H9 (cell line): ENCODE data around the gene VAV3. TPM values are rescaled to one million over a fixed set of nuclear protein-coding genes. Genes with fewer than 3 reads are reported as not detected.

Experiments used
- DNase-seq: peaks from one replicate; pipeline ENCODE4 v3.0.0-alpha.2; 2017
- H2AFZ ChIP-seq: one replicate; pipeline ENCODE4 v1.6.1; 2013; ENCODE audit warnings: mild to moderate bottlenecking, low read length, control low read depth, moderate library complexity
- H2AK5ac ChIP-seq: 2 replicates; pipeline ENCODE4 v1.6.1; 2013; ENCODE audit warnings: low read length, control low read depth, mixed read lengths; ENCODE audit not compliant: insufficient read length
- H2BK120ac ChIP-seq: one replicate; pipeline ENCODE4 v1.6.1; 2013; ENCODE audit warnings: low read depth, mild to moderate bottlenecking, low read length, control low read depth, inconsistent platforms; ENCODE audit not compliant: poor library complexity, severe bottlenecking
- H2BK12ac ChIP-seq: 2 replicates; pipeline ENCODE4 v1.6.1; 2013; ENCODE audit warnings: low read length, control low read depth, mixed read lengths, low read depth; ENCODE audit not compliant: insufficient read length
- H2BK15ac ChIP-seq: 2 replicates; pipeline ENCODE4 v1.6.1; 2013; ENCODE audit warnings: low read depth, low read length, control low read depth
- H2BK20ac ChIP-seq: one replicate; pipeline ENCODE4 v1.6.1; 2013; ENCODE audit warnings: low read depth, mild to moderate bottlenecking, low read length, control low read depth, inconsistent platforms; ENCODE audit not compliant: poor library complexity, severe bottlenecking
- H2BK5ac ChIP-seq: 2 replicates; pipeline ENCODE4 v1.6.1; 2013; ENCODE audit warnings: low read length, control low read depth, mixed read lengths; ENCODE audit not compliant: insufficient read length
- H3K14ac ChIP-seq: 2 replicates; pipeline ENCODE4 v1.6.1; 2013; ENCODE audit warnings: low read length, control low read depth; ENCODE audit not compliant: insufficient read depth
- H3K18ac ChIP-seq: 2 replicates; pipeline ENCODE4 v1.6.1; 2013; ENCODE audit warnings: low read depth, mild to moderate bottlenecking, mixed read lengths, low read length, control low read depth; ENCODE audit not compliant: insufficient read length
- H3K23ac ChIP-seq: 2 replicates; pipeline ENCODE4 v1.6.1; 2013; ENCODE audit warnings: low read length, control low read depth, mixed read lengths, low read depth; ENCODE audit not compliant: insufficient read length
- H3K23me2 ChIP-seq: 2 replicates; pipeline ENCODE4 v1.6.1; 2013; ENCODE audit warnings: low read depth, mild to moderate bottlenecking, mixed read lengths, low read length, control low read depth; ENCODE audit not compliant: insufficient read length, poor library complexity, severe bottlenecking
- H3K27ac ChIP-seq: 2 replicates; pipeline ENCODE4 v1.5.1; 2013; ENCODE audit warnings: low read length, control low read depth, mixed read lengths, low read depth; ENCODE audit not compliant: insufficient read length
- H3K27me3 ChIP-seq: 2 replicates; pipeline ENCODE4 v1.6.1; 2013; ENCODE audit warnings: low read length, control low read depth, inconsistent platforms; ENCODE audit not compliant: insufficient read depth
- H3K4ac ChIP-seq: 2 replicates; pipeline ENCODE4 v1.6.1; 2013; ENCODE audit warnings: low read depth, mild to moderate bottlenecking, control low read depth, inconsistent platforms, low read length, moderate library complexity
- H3K4me1 ChIP-seq: 2 replicates; pipeline ENCODE4 v1.6.1; 2013; ENCODE audit warnings: low read length, control low read depth, inconsistent platforms; ENCODE audit not compliant: insufficient read depth
- H3K4me2 ChIP-seq: 2 replicates; pipeline ENCODE4 v1.6.1; 2013; ENCODE audit warnings: low read length, control low read depth, mixed read lengths; ENCODE audit not compliant: insufficient read length, insufficient read depth
- H3K56ac ChIP-seq: 2 replicates; pipeline ENCODE4 v1.6.1; 2013; ENCODE audit warnings: low read depth, mild to moderate bottlenecking, mixed read lengths, low read length, control low read depth; ENCODE audit not compliant: insufficient read length
- H3K79me1 ChIP-seq: 2 replicates; pipeline ENCODE4 v1.6.1; 2013; ENCODE audit warnings: low read depth, mild to moderate bottlenecking, moderate library complexity, low read length, control low read depth, inconsistent platforms; ENCODE audit not compliant: insufficient read depth, poor library complexity, severe bottlenecking
- H3K79me2 ChIP-seq: 2 replicates; pipeline ENCODE4 v1.6.1; 2013; ENCODE audit warnings: low read length, control low read depth, inconsistent platforms; ENCODE audit not compliant: insufficient read depth
- H3K9ac ChIP-seq: 2 replicates; pipeline ENCODE4 v1.6.1; 2013; ENCODE audit warnings: low read length, control low read depth, mixed read lengths; ENCODE audit not compliant: insufficient read length; ENCODE audit errors: extremely low read depth
- H3K9me3 ChIP-seq: one replicate; pipeline ENCODE4 v1.6.1; 2013; ENCODE audit warnings: low read depth, low read length, inconsistent platforms; ENCODE audit not compliant: control insufficient read depth
- H3T11ph ChIP-seq: one replicate; pipeline ENCODE4 v1.6.1; 2013; ENCODE audit warnings: mild to moderate bottlenecking, low read length, control low read depth, inconsistent platforms
- H4K20me1 ChIP-seq: one replicate; pipeline ENCODE4 v1.6.1; 2013; ENCODE audit not compliant: control insufficient read depth, insufficient read length, insufficient read depth
- H4K5ac ChIP-seq: 2 replicates; pipeline ENCODE4 v1.6.1; 2013; ENCODE audit warnings: low read depth, mild to moderate bottlenecking, mixed read lengths, low read length, control low read depth; ENCODE audit not compliant: insufficient read length
- H4K8ac ChIP-seq: replicated peaks from 2 replicates; pipeline ENCODE4 v1.6.1; 2013; ENCODE audit warnings: low read length, control low read depth, mixed read lengths, low read depth; ENCODE audit not compliant: insufficient read length
- H4K91ac ChIP-seq: 2 replicates; pipeline ENCODE4 v1.6.1; 2013; ENCODE audit warnings: low read depth, mild to moderate bottlenecking, moderate library complexity, mixed read lengths, low read length, control low read depth; ENCODE audit not compliant: insufficient read length
- H3K27ac Mint-ChIP-seq, 3 experiments: 2 replicates in 2 of 3; 3 replicates in 1 of 3; pipeline ENCODE4 v1.8.0; 2020 to 2021; ENCODE audit warnings: mixed read lengths in 3 of 3, mild to moderate bottlenecking in 1 of 3, moderate library complexity in 1 of 3
- H3K27me3 Mint-ChIP-seq: 2 replicates; pipeline ENCODE4 v1.8.0; 2021; ENCODE audit warnings: low read depth, mild to moderate bottlenecking, moderate library complexity, mixed read lengths
- H3K36me3 Mint-ChIP-seq, 3 experiments: 2 replicates in 2 of 3; 3 replicates in 1 of 3; pipeline ENCODE4 v1.8.0; 2020 to 2021; ENCODE audit warnings: low read depth in 3 of 3, mixed read lengths in 3 of 3; ENCODE audit not compliant: insufficient read depth in 1 of 3
- H3K4me1 Mint-ChIP-seq, 2 experiments: 2 replicates each; pipeline ENCODE4 v1.8.0; 2020; ENCODE audit warnings: mixed read lengths in 2 of 2
- H3K4me3 Mint-ChIP-seq, 2 experiments: 2 replicates in 1 of 2; 3 replicates in 1 of 2; pipeline ENCODE4 v1.8.0; 2020 to 2021; ENCODE audit warnings: mild to moderate bottlenecking in 2 of 2, mixed read lengths in 2 of 2, moderate library complexity in 1 of 2
- H3K9me3 Mint-ChIP-seq, 2 experiments: 2 replicates in 1 of 2; 3 replicates in 1 of 2; pipeline ENCODE4 v1.8.0; 2020; ENCODE audit warnings: mild to moderate bottlenecking in 2 of 2, mixed read lengths in 2 of 2, moderate library complexity in 1 of 2
- WGBS: extraction: QIAGEN DNeasy Blood & Tissue Kit; methylation state at CpG from one replicate; pipeline ENCODE4 v1.1.7; 2013; ENCODE audit warnings: missing lambda C conversion rate, low lambda C conversion rate, mixed read lengths; ENCODE audit not compliant: insufficient read length; ENCODE audit errors: extremely low coverage; 5-methylcytosine and 5-hydroxymethylcytosine counted together
- total RNA-seq: library from RNA; stranded (reverse); gene quantifications from 2 replicates; pipeline ENCODE4 v1.2.1, GENCODE V29; 2021
- TF ChIP-seq, protein P1 (sequence below): fragments of 200-600 bp; sonication (generic); conservative IDR thresholded peaks from 3 replicates; pipeline ENCODE4 v1.8.0; 2021; ENCODE audit warnings: antibody characterized with exemption, mild to moderate bottlenecking

Gene VAV3
- total RNA-seq, 1 experiment from 2014 or later, result 5.1 TPM

DNA sequence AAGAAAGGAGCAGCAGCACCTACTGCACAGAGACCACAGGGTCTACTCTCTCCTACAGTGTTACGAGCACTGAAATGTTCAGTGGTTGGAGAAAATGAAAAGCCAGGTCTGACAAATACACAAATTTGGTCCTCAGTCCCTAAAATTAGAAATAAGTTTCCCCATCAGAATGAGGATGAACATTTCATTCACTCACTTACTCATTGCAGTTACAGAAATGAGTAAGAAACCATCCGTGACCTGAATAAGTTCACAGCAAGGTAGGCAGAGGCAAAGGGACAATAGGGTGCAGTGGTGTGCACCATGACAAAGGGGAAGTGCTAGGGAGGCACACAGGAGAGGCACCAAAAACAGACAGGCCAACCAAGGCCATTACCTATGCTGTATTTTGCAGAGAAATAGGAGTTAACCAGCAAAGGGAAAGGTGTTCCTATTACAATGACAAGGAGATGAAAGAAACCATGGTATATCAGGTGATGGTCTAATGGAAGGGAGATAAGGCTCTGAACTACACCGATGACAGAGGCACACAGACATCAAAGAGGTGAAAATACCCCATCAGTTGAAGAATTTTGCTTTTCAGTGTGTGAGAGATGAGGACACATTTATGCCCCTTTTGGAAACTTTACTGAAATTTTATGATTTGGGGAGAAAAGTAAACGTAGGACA, 29.4 kb downstream of the VAV3 start:
- H3K4ac ChIP-seq, result no peak overlapping the region
- H3K56ac ChIP-seq, result no peak overlapping the region
- H2BK20ac ChIP-seq, result no peak overlapping the region
- no CpG with 5 or more reads among the region's 4 CpGs for WGBS
- no peaks in the 10 kb centered on the region for H3K23me2 ChIP-seq
- Mint-ChIP-seq H3K36me3 (no peaks in the 10 kb centered on the region; a peak in 1 of 7 replicates), H3K4me1 (peaks cover 26% of the 10 kb centered on the region in 2 experiments), H3K9me3 (no peaks in the 10 kb centered on the region), H3K27ac (peak overlapping the region; percentile 7 to 81 (median 77); a peak in 4 of 7 replicates), H3K27me3 (no peaks in the 10 kb centered on the region), H3K4me3 (no peak overlapping the region; a peak in 1 of 5 replicates)
- DNase-seq, result no peak
- H3T11ph ChIP-seq, result no peak overlapping the region
- no peaks in the 10 kb centered on the region for H4K20me1 ChIP-seq
- TF ChIP-seq, protein P1, sequence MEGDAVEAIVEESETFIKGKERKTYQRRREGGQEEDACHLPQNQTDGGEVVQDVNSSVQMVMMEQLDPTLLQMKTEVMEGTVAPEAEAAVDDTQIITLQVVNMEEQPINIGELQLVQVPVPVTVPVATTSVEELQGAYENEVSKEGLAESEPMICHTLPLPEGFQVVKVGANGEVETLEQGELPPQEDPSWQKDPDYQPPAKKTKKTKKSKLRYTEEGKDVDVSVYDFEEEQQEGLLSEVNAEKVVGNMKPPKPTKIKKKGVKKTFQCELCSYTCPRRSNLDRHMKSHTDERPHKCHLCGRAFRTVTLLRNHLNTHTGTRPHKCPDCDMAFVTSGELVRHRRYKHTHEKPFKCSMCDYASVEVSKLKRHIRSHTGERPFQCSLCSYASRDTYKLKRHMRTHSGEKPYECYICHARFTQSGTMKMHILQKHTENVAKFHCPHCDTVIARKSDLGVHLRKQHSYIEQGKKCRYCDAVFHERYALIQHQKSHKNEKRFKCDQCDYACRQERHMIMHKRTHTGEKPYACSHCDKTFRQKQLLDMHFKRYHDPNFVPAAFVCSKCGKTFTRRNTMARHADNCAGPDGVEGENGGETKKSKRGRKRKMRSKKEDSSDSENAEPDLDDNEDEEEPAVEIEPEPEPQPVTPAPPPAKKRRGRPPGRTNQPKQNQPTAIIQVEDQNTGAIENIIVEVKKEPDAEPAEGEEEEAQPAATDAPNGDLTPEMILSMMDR, result no peak
- no peak overlapping the region for H3K14ac ChIP-seq
- H2BK12ac ChIP-seq, result no peak overlapping the region
- H2AK5ac ChIP-seq, result no peak overlapping the region
- no peaks in the 10 kb centered on the region for H3K9me3 ChIP-seq
- H2BK15ac ChIP-seq, result no peak overlapping the region
- no peak overlapping the region for H3K18ac ChIP-seq
- no peak overlapping the region for H2AFZ ChIP-seq
- H4K8ac ChIP-seq, result no peak overlapping the region
- no peak overlapping the region for H2BK5ac ChIP-seq
- no peak overlapping the region for H4K91ac ChIP-seq
- 0 out of 2 replicates have a peak, but pooled peaks cover 2% of the 10 kb centered on the region for H3K79me2 ChIP-seq
- H3K9ac ChIP-seq, result no peak overlapping the region
- no peaks in the 10 kb centered on the region for H3K27me3 ChIP-seq
- H3K79me1 ChIP-seq, result no peaks in the 10 kb centered on the region
- no peak overlapping the region for H3K23ac ChIP-seq
- peaks cover 10% of the 10 kb centered on the region; the same call in 1 of the 2 replicates for H3K4me1 ChIP-seq
- H4K5ac ChIP-seq, result no peak overlapping the region
- no peak overlapping the region for H3K27ac ChIP-seq
- H2BK120ac ChIP-seq, result no peak overlapping the region
- H3K4me2 ChIP-seq, result no peak overlapping the region
